ENCODE measurements around the gene GARIN5A. TPM values are rescaled to one million over a fixed set of nuclear protein-coding genes. Genes with fewer than 3 reads are reported as not detected.

The GARIN5A gene
- total and polyA plus RNA-seq, 11 donors = 0.51 to 6.4 (median 1.6) TPM

DNA sequence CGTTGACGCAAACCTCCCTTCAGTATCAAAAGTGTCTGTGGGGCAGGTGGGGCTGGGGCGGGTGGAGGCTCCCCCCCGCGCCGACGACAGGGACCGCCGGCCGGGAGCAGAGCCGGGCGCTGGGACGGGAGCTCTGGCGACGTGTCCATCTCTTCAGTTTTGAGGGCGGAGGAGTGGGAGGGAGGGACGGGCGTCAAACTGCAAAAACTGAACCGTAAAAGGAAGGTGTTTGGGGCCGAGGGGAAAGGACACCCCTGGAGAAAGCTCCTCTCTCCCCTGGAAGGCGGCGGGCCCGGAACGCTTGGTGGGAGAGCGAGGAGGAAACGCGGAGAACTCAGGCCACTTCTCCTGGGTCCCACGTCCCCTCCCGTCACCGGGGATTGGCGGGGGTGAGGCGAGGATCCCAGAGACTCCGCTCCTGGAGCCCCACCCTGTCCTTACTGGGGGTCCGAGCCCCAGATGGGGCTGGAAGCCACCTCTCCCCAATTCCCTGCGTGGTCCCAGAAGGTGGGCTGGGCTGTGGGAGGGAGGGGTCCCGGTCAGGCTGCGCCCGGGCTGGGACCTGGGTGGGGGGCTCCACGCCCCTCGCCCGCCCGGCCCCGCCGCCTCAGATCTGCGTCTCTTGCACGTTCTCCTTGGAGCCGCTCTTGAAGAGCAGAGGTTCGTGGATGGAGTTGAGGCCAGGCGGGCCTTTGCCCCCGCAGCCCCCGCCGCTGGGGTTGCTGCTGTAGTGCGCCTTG lies 40.5 kb upstream of the GARIN5A start:
- Histone ChIP-seq H3K4me1 (peaks cover 0 to under 1% (median 0%) of the 10 kb centered on the region in 12 donors), H3K27me3 (peaks cover 0 to 8% (median 0%) of the 10 kb centered on the region in 9 donors), H3K36me3 (no peaks in the 10 kb centered on the region), H3K4me3 (no peak overlapping the region), H3K9me3 (no peaks in the 10 kb centered on the region), H3K27ac (no peak overlapping the region)
- ATAC-seq (no peak), DNase-seq (peak in 1 of 5 donors; percentile 60)
- TF ChIP-seq, protein P1, sequence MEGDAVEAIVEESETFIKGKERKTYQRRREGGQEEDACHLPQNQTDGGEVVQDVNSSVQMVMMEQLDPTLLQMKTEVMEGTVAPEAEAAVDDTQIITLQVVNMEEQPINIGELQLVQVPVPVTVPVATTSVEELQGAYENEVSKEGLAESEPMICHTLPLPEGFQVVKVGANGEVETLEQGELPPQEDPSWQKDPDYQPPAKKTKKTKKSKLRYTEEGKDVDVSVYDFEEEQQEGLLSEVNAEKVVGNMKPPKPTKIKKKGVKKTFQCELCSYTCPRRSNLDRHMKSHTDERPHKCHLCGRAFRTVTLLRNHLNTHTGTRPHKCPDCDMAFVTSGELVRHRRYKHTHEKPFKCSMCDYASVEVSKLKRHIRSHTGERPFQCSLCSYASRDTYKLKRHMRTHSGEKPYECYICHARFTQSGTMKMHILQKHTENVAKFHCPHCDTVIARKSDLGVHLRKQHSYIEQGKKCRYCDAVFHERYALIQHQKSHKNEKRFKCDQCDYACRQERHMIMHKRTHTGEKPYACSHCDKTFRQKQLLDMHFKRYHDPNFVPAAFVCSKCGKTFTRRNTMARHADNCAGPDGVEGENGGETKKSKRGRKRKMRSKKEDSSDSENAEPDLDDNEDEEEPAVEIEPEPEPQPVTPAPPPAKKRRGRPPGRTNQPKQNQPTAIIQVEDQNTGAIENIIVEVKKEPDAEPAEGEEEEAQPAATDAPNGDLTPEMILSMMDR (IDR thresholded peaks at IDR 0.05) = no peak
- TF ChIP-seq POLR2A (IDR thresholded peaks at IDR 0.05) = no peak
- WGBS, 4 donors = 67 to 75% (median 71%) methylated on average over 50 to 53 of the region's 53 CpGs
- intact Hi-C loops (cut with DNase I) = loop anchor here in 1 of 10 donors (10.0 kb wide), 1 partner anchor 492 kb away; the partner anchor contains the start of genes VRK3 and ZNF473

DNA sequence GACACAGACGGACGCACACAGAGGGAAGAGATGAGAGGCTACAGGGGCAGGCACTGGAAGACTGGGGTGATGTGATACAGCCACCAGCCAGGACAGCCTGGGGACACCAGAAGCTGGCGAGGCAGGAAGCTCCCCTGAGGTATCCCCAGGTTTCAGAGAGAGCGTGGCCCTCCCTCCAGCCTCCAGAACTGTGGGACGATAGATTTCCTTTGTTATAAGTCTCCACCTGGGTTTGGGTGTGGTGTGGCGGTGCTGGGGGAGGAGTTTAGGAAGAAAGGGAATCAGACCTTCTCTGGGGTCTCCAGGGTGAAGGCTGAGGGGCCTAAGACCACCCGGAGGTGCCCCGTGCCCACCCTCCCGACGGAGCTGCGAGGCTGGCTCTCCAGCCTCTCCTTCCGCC lies 39.8 kb upstream of the GARIN5A start:
- peaks cover 0 to 3% (median 0%) of the 10 kb centered on the region in 12 donors for H3K4me1 ChIP-seq
- intact Hi-C loops (cut with DNase I) = loop anchor here in 1 of 10 donors (10.0 kb wide), 1 partner anchor 492 kb away; the partner anchor contains the start of genes VRK3 and ZNF473
- H3K4me3 ChIP-seq = no peak overlapping the region
- H3K27ac ChIP-seq = no peak overlapping the region
- no peak for ATAC-seq
- peaks cover 0 to 8% (median 0%) of the 10 kb centered on the region in 9 donors for H3K27me3 ChIP-seq
- WGBS, 4 donors = 59 to 74% (median 69%) methylated on average over 12 of the region's 12 CpGs
- no peaks in the 10 kb centered on the region for H3K9me3 ChIP-seq
- H3K36me3 ChIP-seq = no peaks in the 10 kb centered on the region
- TF ChIP-seq, protein P1 (IDR thresholded peaks at IDR 0.05) = no peak
- no peak for TF ChIP-seq POLR2A (IDR thresholded peaks at IDR 0.05)
- DNase-seq = peak in 1 of 5 donors; percentile 51

DNA sequence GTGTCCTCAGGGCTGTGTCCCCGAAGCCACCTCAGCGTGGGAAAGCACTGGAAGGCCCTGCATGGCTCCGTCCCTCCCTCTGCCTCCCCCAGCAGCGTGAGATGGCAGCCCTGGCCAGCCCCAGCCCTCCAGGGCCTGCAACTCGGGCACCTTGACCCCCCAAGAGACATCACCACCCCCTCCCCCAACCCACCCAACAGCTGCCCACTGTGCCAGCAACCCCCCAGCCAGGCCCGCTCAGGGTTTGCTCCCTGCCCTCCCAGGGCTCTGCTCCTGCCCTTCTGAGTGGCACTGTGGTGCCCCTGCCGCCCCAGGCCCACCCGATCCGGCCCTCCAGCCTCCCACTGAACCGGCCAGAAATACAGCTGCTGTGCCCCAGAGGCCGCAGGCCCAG lies 38.5 kb upstream of the GARIN5A start:
- 70 to 83% (median 75%) methylated on average over 5 to 11 of the region's 11 CpGs for WGBS, 4 donors
- TF ChIP-seq, protein P1 (IDR thresholded peaks at IDR 0.05) = no peak
- no peaks in the 10 kb centered on the region for H3K36me3 ChIP-seq
- no peak for ATAC-seq
- intact Hi-C loops (cut with DNase I) = loop anchor here in 1 of 10 donors (10.0 kb wide), 1 partner anchor 490 kb away; the partner anchor contains the start of genes VRK3 and ZNF473
- H3K9me3 ChIP-seq = no peaks in the 10 kb centered on the region
- H3K4me3 ChIP-seq = no peak overlapping the region
- H3K4me1 ChIP-seq = peaks cover 0 to 9% (median 5%) of the 10 kb centered on the region in 12 donors
- H3K27me3 ChIP-seq = peaks cover 0 to 8% (median 0%) of the 10 kb centered on the region in 9 donors
- no peak overlapping the region for H3K27ac ChIP-seq
- DNase-seq = peak in 1 of 5 donors; percentile 42

All from heart left ventricle (tissue), 16 donors.